Esophagus squamous epithelium (tissue), 5 donors: ENCODE measurements around the gene INTS13. TPM values are rescaled to one million over a fixed set of nuclear protein-coding genes. Genes with fewer than 3 reads are reported as not detected.
"Not testable (repeated sequence)": the region's sequence is repeated elsewhere in the genome, so short reads cannot be mapped to it uniquely, and the experiment has no call there.

Source experiments
- DNase-seq: peaks from one replicate; lab custom pipeline; 2025; lab: John Stamatoyannopoulos, UW
- H3K27ac ChIP-seq, 4 donors: fragments of 200-600 bp; sonication (generic); one replicate each; pipeline ENCODE4 v1.5.1; 2016 to 2019; ENCODE audit warnings: mild to moderate bottlenecking in 1 of 4
- H3K27me3 ChIP-seq, 4 donors: fragments of 200-600 bp; sonication (generic); 1 replicate in 3 of 4; 2 replicates in 1 of 4; pipeline versions ENCODE4 v1.5.1 to v1.6.0; 2017 to 2021; ENCODE audit warnings: antibody characterized with exemption in 1 of 4
- H3K36me3 ChIP-seq, 3 donors: fragments of 200-600 bp; sonication (generic); one replicate each; pipeline ENCODE4 v1.5.1; 2016 to 2019
- H3K4me1 ChIP-seq, 3 donors: fragments of 200-600 bp; sonication (generic); one replicate each; pipeline ENCODE4 v1.5.1; 2017 to 2019
- H3K4me3 ChIP-seq, 4 donors: fragments of 200-600 bp; sonication (generic); 1 replicate in 3 of 4; 2 replicates in 1 of 4; pipeline ENCODE4 v1.5.1; 2016 to 2019; ENCODE audit warnings: mild to moderate bottlenecking in 2 of 4, moderate library complexity in 1 of 4
- H3K9me3 ChIP-seq, 3 donors: fragments of 200-600 bp; sonication (generic); one replicate each; pipeline ENCODE4 v1.5.1; 2016 to 2019
- POLR2A ChIP-seq, 4 donors: fragments of 450-650 bp; IDR thresholded peaks; one replicate each; pipeline ENCODE4 v1.6.1; 2017; ENCODE audit warnings: antibody characterized with exemption in 4 of 4, mild to moderate bottlenecking in 4 of 4, moderate library complexity in 3 of 4
- WGBS, 2 donors: methylation state at CpG; one replicate each; pipeline ENCODE4 v1.1.5; 2018; 5-methylcytosine and 5-hydroxymethylcytosine counted together
- intact Hi-C: fragments of 100-400 bp; cut with DNase I; formaldehyde crosslinking; loops from one replicate; pipeline ENCODE4 v1.15.0; 2022
- total RNA-seq, 4 donors: library from RNA; depleted of rRNA; stranded (reverse); fragments of >200 nt; gene quantifications; one replicate each; pipeline ENCODE4 v1.1.0, GENCODE V29; 2016
- TF ChIP-seq, protein P1 (sequence below), 6 experiments: fragments of 450-650 bp in 4 of 6; fragments of 200-600 bp in 2 of 6; sonication (generic) in 2 of 6; IDR thresholded peaks; one replicate each; pipeline ENCODE4 v1.5.1; 2016 to 2019; ENCODE audit warnings: antibody characterized with exemption in 6 of 6, mild to moderate bottlenecking in 4 of 6, moderate library complexity in 4 of 6
- donor health status: DM: yes; HTN: yes; CAD: no.

INTS13 gene
- total RNA-seq, 4 donors from 2014 or later, result 16.1 to 49.7 (median 28.6) TPM

DNA sequence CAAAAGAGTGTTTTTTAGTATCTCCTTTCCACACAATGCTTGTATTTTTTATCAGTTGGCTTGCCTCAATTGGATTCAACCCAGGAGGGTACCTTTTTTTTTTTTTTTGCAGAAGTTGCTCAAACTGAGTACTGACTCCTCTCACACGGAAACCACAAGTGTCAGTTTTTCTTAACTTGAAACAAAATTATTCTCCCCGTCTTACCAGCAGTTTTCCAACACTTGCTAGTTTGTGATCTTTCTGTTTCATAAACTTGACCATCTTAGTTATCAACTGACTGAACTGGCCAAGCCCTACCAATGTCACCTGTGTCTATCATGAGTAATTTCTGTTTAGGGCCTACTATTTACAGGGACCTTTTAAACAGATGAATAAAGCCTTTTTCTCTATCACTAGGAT is 70.7 kb downstream of the INTS13 start:
- Histone ChIP-seq H3K27me3 (no peaks in the 10 kb centered on the region), H3K4me1 (peaks cover 8 to 27% (median 10%) of the 10 kb centered on the region in 3 donors), H3K9me3 (no peaks in the 10 kb centered on the region), H3K36me3 (no peaks in the 10 kb centered on the region), H3K4me3 (no peak overlapping the region), H3K27ac (no peak overlapping the region)
- DNase-seq, result no peak
- TF ChIP-seq, protein P1, sequence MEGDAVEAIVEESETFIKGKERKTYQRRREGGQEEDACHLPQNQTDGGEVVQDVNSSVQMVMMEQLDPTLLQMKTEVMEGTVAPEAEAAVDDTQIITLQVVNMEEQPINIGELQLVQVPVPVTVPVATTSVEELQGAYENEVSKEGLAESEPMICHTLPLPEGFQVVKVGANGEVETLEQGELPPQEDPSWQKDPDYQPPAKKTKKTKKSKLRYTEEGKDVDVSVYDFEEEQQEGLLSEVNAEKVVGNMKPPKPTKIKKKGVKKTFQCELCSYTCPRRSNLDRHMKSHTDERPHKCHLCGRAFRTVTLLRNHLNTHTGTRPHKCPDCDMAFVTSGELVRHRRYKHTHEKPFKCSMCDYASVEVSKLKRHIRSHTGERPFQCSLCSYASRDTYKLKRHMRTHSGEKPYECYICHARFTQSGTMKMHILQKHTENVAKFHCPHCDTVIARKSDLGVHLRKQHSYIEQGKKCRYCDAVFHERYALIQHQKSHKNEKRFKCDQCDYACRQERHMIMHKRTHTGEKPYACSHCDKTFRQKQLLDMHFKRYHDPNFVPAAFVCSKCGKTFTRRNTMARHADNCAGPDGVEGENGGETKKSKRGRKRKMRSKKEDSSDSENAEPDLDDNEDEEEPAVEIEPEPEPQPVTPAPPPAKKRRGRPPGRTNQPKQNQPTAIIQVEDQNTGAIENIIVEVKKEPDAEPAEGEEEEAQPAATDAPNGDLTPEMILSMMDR (IDR thresholded peaks at IDR 0.05), result no peak
- TF ChIP-seq POLR2A (IDR thresholded peaks at IDR 0.05), result no peak
- WGBS, 2 donors, result 66 to 75% methylated on average over 2 of the region's 2 CpGs
- intact Hi-C loops, result no loop called here

DNA sequence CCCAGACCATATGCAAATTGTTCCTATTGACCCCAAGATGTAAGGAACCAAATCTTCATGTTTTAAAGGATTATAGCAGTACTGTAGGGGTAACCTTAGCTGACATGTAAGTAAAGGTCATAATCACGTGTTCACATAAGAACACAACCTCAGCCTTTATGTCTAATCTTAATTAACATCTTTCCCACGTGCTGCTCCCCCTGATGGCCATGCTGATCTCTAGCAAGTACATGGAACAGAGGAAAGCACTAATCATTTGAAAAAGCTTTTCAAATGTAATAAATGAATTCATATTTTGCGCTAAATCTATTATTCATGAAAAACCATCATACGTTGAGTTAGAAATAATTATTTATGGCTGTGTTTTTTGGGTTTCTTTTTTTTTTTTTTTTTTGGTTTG is 74.3 kb downstream of the INTS13 start:
- H3K4me3 ChIP-seq, result no peak overlapping the region
- H3K27me3 ChIP-seq, result no peaks in the 10 kb centered on the region
- no peak for DNase-seq
- intact Hi-C loops, result no loop called here
- H3K27ac ChIP-seq, result no peak overlapping the region
- no peaks in the 10 kb centered on the region for H3K9me3 ChIP-seq
- WGBS, 2 donors, result 60 to 65% methylated on average over 4 of the region's 4 CpGs
- TF ChIP-seq POLR2A (IDR thresholded peaks at IDR 0.05), result no peak
- TF ChIP-seq, protein P1 (IDR thresholded peaks at IDR 0.05), result peak in 1 of 6 experiments; percentile 6
- no peaks in the 10 kb centered on the region for H3K4me1 ChIP-seq
- no peaks in the 10 kb centered on the region for H3K36me3 ChIP-seq

DNA sequence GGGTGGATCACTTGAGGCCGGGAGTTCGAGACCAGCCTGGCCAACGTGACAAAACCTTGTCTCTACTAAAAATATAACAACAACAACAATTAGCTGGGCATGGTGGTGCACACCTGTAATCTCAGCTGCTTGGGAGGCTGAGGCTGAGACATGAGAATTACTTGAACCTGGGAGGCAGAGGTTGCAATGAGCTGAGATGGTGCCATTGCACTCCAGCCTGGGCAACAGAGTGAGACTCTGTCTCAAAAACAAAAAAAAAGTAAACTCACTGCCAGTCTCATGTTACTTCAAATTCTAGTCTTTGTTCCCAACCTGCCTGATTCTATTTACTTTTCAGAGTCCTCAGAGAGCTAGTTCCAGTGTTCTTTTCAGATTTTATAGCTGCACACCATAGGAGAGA is 75.0 kb downstream of the INTS13 start:
- DNase-seq, H3K9me3 ChIP-seq, H3K27me3 ChIP-seq, H3K27ac ChIP-seq, H3K4me3 ChIP-seq, H3K4me1 ChIP-seq, intact Hi-C loops, H3K36me3 ChIP-seq: not testable (repeated sequence)
- 94 to 100% methylated on average over 3 of the region's 3 CpGs for WGBS, 2 donors

DNA sequence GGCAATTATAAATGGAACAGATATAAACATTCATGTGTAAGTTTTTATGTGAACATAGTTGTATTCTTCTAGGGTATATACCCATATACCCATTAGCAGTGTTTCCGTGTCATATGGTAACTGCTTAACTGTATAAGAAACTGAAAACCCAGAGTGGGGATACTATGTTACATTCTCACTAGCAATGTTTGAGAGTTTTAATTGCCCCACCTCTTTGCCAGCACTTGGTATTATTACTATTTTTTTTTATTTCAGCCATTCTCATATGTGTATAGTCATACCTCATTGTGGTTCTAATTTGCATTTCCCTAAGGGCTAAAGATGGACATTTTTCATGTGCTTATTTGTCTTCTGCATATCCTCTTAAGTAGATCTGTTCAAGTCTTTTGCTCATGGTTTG is 76.1 kb downstream of the INTS13 start:
- H3K27me3 ChIP-seq, result no peaks in the 10 kb centered on the region
- H3K4me3 ChIP-seq, result no peak overlapping the region
- H3K4me1 ChIP-seq, result no peaks in the 10 kb centered on the region
- DNase-seq, result no peak
- H3K27ac ChIP-seq, result no peak overlapping the region
- no peaks in the 10 kb centered on the region for H3K36me3 ChIP-seq
- no peak for TF ChIP-seq POLR2A (IDR thresholded peaks at IDR 0.05)
- TF ChIP-seq, protein P1 (IDR thresholded peaks at IDR 0.05), result no peak
- H3K9me3 ChIP-seq, result no peaks in the 10 kb centered on the region
- intact Hi-C loops, result no loop called here
- WGBS, 2 donors, result 100% methylated on average over 1 of the region's 1 CpG

DNA sequence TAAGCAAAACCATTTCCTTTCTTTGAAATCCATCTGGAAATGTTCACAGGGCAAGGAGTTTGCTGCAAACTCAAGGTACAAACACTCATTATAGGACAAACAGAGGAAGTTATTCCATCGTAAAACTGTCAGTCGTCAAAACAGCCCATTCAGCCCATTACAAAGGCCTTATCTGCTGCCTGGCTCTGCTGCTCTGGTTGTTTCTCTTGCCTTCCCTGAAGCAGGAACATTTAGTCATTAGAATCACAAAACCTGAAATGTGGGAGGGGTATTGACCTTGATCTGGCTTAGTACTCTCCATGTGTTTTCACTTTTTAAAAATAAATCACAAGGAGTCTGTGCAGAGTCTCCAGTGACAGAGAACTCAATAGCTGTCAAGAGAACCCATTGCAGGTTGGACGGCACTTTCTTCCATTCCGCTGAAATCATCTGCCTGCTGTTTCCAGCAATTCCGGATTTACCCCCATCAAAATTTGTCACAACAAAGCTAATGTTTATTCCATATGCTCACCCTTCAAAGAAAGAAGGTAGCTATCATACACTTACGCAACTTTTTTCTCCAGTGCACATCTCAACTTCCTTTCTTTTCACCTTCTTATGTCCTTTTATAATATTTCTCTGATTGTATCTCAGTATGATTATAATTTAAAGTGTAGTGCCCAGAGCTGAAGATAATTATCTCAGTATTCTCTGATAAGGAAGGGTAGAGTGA is 80.2 kb downstream of the INTS13 start:
- Histone ChIP-seq H3K27me3 (no peaks in the 10 kb centered on the region), H3K4me3 (no peak overlapping the region), H3K27ac (no peak overlapping the region), H3K9me3 (no peaks in the 10 kb centered on the region), H3K36me3 (no peaks in the 10 kb centered on the region), H3K4me1 (peaks cover 0 to 10% (median 3%) of the 10 kb centered on the region in 3 donors)
- TF ChIP-seq, protein P1 (IDR thresholded peaks at IDR 0.05), result no peak
- TF ChIP-seq POLR2A (IDR thresholded peaks at IDR 0.05), result no peak
- DNase-seq, result no peak
- intact Hi-C loops, result no loop called here
- 70% methylated on average over 6 of the region's 6 CpGs for WGBS, 2 donors
